Thymus (tissue), 11 donors: ENCODE measurements around the gene STAG1. TPM values are rescaled to one million over a fixed set of nuclear protein-coding genes. Genes with fewer than 3 reads are reported as not detected.
"Not testable (repeated sequence)": the region's sequence is repeated elsewhere in the genome, so short reads cannot be mapped to it uniquely, and the experiment has no call there.

Experiments
- DNase-seq, 9 donors: peaks; one replicate each; pipeline ENCODE4 v3.0.0-alpha.2; 2013; ENCODE audit warnings: low spot score in 9 of 9, low read depth in 6 of 9, missing footprints in 1 of 9
- H3K27ac ChIP-seq, 2 donors: one replicate each; pipeline ENCODE4 v1.5.1; 2013; ENCODE audit warnings: control low read depth in 1 of 2, low read depth in 1 of 2, low read length in 1 of 2, mild to moderate bottlenecking in 1 of 2, moderate library complexity in 1 of 2
- H3K27me3 ChIP-seq, 2 donors: one replicate each; pipeline ENCODE4 v1.5.1; 2013; ENCODE audit warnings: low read length in 1 of 2; ENCODE audit not compliant: control insufficient read depth in 2 of 2, insufficient read depth in 1 of 2
- H3K36me3 ChIP-seq, 2 donors: one replicate each; pipeline ENCODE4 v1.5.1; 2013; ENCODE audit warnings: low read length in 1 of 2, mild to moderate bottlenecking in 1 of 2, moderate library complexity in 1 of 2; ENCODE audit not compliant: control insufficient read depth in 2 of 2, insufficient read depth in 2 of 2
- H3K4me1 ChIP-seq, 2 donors: one replicate each; pipeline ENCODE4 v1.5.1; 2013; ENCODE audit warnings: low read length in 2 of 2; ENCODE audit not compliant: control insufficient read depth in 2 of 2, insufficient read depth in 2 of 2
- H3K4me3 ChIP-seq, 2 donors: one replicate each; pipeline ENCODE4 v1.5.1; 2013; ENCODE audit warnings: low read length in 2 of 2, control low read depth in 1 of 2, mild to moderate bottlenecking in 1 of 2
- H3K9me3 ChIP-seq, 2 donors: one replicate each; pipeline ENCODE4 v1.5.1; 2013; ENCODE audit warnings: low read length in 1 of 2, mild to moderate bottlenecking in 1 of 2; ENCODE audit not compliant: control insufficient read depth in 2 of 2, insufficient read depth in 1 of 2
- WGBS: extraction: QIAGEN DNeasy Blood & Tissue Kit; methylation state at CpG from one replicate; pipeline ENCODE4 v1.1.7; 2013; 5-methylcytosine and 5-hydroxymethylcytosine counted together
- polyA plus RNA-seq: library from polyadenylated mRNA; stranded (reverse); fragments of 200-250 nt; gene quantifications from one replicate; pipeline ENCODE4 v1.2.3, GENCODE V29; 2013
- total RNA-seq: library from RNA; stranded (reverse); fragments of 120-200 nt; gene quantifications from one replicate; pipeline ENCODE4 v1.2.4, GENCODE V29; 2013
- donor health status: healthy.

STAG1 gene
- total and polyA plus RNA-seq, 2 donors = 15.9 to 36.0 TPM

GRCh38 chr3:136780741-136781140 is 28.6 kb upstream of the STAG1 start:
- 98% methylated on average over 4 of the region's 4 CpGs for WGBS
- no peak for DNase-seq

GRCh38 chr3:136778865-136779264 is 26.7 kb upstream of the STAG1 start:
- no peak for DNase-seq
- Histone ChIP-seq H3K4me3 (no peak overlapping the region), H3K36me3 (no peaks in the 10 kb centered on the region), H3K4me1 (peaks cover 0 to 3% of the 10 kb centered on the region in 2 donors), H3K9me3 (peaks cover 0 to 3% of the 10 kb centered on the region in 2 donors), H3K27me3 (no peaks in the 10 kb centered on the region), H3K27ac (no peak overlapping the region)
- WGBS = 81% methylated on average over 4 of the region's 4 CpGs

More at GRCh38 chr3:136780741-136781140, 28.6 kb upstream of the STAG1 start:
- Histone ChIP-seq H3K36me3 (no peaks in the 10 kb centered on the region), H3K4me1 (peaks cover 0 to 3% of the 10 kb centered on the region in 2 donors), H3K9me3 (no peaks in the 10 kb centered on the region), H3K4me3 (no peak overlapping the region), H3K27me3 (no peaks in the 10 kb centered on the region), H3K27ac (no peak overlapping the region)

DNA sequence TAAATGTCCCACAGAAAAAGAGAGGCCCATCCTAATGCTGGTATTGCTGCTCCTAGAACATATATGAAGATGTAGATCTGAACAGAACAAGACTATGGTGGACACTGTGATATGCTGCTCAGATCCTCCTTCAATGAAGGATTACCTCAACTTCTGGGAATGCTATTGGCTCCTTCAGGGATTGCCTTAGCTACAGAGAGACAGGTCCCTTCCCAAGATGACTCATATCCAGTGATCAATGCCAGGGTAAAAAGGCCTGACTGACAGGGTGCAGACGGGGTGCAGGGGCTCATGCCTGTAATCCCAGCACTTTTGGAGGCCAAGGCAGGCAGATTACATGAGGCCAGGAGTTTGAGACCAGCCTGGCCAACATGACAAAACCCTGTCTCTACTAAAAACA is 20.5 kb upstream of the STAG1 start:
- 95% methylated on average over 1 of the region's 1 CpG for WGBS
- peaks cover 0 to 3% of the 10 kb centered on the region in 2 donors for H3K9me3 ChIP-seq
- no peaks in the 10 kb centered on the region for H3K4me1 ChIP-seq

DNA sequence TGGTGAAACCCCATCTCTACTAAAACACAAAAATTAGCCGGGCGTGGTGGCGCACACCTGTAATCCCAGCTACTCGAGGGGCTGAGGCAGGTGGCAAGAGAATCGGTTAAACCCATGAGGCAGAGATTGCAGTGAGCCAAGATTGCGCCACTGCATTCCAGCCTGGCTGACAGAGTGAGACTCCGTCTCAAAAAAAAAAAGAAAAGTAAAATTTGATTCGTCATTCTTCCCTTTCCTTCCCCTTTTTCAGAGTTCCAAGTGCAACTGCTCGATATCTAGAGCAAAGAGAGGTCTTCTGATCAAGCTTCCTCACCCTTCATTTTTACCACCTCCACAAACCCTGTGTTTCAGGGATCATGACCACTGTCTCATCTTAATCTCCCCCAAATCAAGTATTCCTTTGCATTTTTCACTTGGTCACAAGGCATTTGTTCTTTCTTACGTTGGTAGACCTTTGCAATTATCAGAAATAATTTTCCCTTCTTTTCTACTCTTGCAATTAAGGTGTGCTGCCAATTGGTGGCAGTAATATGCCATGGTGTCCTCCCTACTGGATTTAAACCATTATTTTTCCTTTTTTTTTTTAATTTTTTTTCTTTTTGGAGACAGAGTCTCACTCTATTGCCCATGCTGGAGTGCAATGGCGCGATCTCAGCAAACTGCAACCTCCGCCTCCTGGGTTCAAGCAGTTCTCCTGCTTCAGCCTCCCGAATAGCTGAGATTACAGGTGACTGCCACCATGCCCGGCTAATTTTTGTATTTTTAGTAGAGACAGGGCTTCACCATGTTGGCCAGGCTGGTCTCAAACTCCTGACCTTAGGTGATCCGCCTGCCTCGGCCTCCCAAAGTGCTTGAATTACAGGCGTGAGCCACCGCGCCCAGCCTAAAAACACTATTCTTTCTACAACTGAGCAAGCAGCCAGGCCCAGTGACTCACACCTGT is 6.3 kb upstream of the STAG1 start:
- H3K27ac ChIP-seq, H3K4me1 ChIP-seq: not testable (repeated sequence)

More for the DNA sequence above, 20.5 kb upstream of the STAG1 start:
- Histone ChIP-seq H3K36me3 (no peaks in the 10 kb centered on the region), H3K4me3 (no peak overlapping the region), H3K27me3 (no peaks in the 10 kb centered on the region), H3K27ac (no peak overlapping the region)
- DNase-seq = no peak

GRCh38 chr3:136755192-136755591 is 3.0 kb upstream of the STAG1 start:
- DNase-seq = no peak
- Histone ChIP-seq H3K27me3 (no peaks in the 10 kb centered on the region), H3K4me3 (no peak overlapping the region), H3K27ac (no peak overlapping the region), H3K9me3 (peaks cover 0 to 4% of the 10 kb centered on the region in 2 donors), H3K4me1 (peaks cover 5 to 12% of the 10 kb centered on the region in 2 donors), H3K36me3 (no peaks in the 10 kb centered on the region)
- WGBS = 99% methylated on average over 2 of the region's 2 CpGs

More for the DNA sequence above, 6.3 kb upstream of the STAG1 start:
- peaks cover 0 to 17% of the 10 kb centered on the region in 2 donors for H3K9me3 ChIP-seq
- peak in 1 of 9 donors; percentile 12 for DNase-seq
- not testable (repeated sequence) for H3K4me3 ChIP-seq, H3K36me3 ChIP-seq, H3K27me3 ChIP-seq
- WGBS = 69% methylated on average over 20 of the region's 20 CpGs

GRCh38 chr3:136753326-136753939 is 1.3 kb upstream of the STAG1 start:
- Histone ChIP-seq H3K27ac (peak overlapping the region; percentile 98 to 100), H3K4me3 (peak overlapping the region; percentile 65 to 95), H3K9me3 (no peaks in the 10 kb centered on the region), H3K27me3 (no peaks in the 10 kb centered on the region), H3K4me1 (peaks cover 8 to 25% of the 10 kb centered on the region in 2 donors), H3K36me3 (no peaks in the 10 kb centered on the region)
- peak in 1 of 9 donors; percentile 23 for DNase-seq
- 80% methylated on average over 11 of the region's 11 CpGs for WGBS

DNA sequence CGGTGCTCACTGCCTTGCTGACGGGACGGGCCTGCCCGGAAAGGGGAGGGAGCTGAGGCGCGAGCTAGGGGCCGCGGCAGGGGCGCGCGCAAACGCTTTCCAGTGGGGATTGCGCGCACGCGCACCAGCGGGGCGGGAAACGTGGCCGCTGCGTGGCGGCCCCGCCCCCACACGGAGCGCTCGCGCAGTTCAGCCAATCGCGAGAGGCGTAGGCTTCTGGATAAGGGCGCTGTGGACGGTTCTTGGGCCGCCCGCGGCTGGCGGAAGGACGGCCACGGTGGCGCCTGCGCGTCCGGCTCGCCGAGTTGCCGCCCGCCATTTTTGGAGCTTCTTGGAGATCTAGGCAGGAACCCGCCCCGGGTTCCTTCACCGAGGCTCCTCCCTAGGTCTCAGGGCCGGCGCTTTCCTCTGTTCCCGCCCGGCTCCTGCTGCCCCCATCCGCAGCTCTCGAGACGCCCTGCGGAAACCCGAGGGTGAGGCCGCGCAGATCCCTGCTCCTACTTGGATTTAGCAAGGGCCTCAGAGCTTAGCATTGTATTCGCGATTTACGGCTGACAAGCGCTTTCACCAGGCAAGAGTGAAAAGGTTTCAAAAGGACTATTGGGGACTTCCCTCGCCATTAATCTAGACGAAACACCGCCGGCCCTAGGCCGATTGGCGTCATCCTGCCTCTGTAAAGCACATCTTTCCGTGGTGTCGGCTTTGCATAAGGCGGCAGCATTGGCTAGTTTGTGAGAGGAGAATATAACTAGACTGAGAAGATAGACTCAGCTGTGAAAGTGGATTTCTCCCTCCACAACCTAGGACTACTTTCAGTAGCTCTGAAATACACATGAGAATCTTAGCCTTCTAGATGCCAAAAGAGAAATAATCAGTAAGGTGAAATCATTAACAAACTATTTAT is 496 bp upstream of the STAG1 start:
- H3K27ac ChIP-seq = peak overlapping the region; percentile 98 to 100
- H3K9me3 ChIP-seq = no peaks in the 10 kb centered on the region
- under 1% methylated on average over 73 of the region's 73 CpGs for WGBS
- H3K36me3 ChIP-seq = no peaks in the 10 kb centered on the region
- peak; percentile 94 to 100 (median 98) for DNase-seq
- peak overlapping the region; percentile 65 to 95 for H3K4me3 ChIP-seq
- no peaks in the 10 kb centered on the region for H3K27me3 ChIP-seq
- H3K4me1 ChIP-seq = peaks cover 8 to 25% of the 10 kb centered on the region in 2 donors

DNA sequence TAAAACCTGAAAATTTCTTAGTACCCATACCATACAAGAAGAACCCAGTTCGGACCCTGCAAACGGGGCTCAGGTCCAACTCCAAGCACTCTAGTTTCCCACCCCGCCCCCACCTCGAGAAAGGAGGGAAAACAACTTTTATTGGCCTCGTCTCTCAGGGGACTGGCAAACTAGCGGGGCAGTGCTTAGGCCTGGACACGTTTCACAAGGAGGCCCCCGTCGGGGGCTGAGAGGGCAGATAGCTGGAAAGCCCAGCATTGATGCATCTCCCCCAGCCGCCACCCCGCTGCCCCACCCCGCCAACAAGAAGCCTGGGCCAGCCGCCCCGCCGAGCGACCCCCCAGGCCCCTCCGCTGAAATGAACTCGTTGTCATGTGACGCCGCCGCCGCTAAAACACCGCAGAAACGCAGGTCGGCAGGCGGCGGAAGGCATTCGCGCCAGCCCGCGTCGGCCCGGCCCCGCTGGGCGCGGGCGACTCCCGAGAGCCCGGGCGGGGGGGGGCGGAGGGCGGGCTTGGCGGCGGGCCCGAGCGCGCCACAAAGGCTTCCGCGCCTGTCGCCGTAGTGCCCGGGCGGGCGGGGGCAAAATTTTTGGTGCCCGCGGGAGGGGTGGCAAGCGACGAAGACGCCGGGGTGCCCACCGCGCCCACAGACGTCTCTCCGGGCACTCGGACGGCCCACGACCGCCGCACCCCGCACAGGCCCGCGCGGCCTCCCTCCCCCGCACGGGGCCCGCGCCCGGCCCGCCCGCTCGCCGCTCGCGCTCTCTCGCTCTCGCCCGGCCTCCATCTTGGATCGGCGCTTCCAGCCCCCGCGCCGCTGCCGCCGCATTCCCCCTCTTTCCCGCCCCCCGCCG is 634 bp downstream of the STAG1 start:
- peak in 8 of 9 donors; percentile 35 to 78 (median 50) for DNase-seq
- H3K9me3 ChIP-seq = no peaks in the 10 kb centered on the region
- H3K27ac ChIP-seq = peak overlapping the region; percentile 78 to 98
- peak overlapping the region; percentile 65 to 95 for H3K4me3 ChIP-seq
- H3K4me1 ChIP-seq = peaks cover 8 to 25% of the 10 kb centered on the region in 2 donors
- no peaks in the 10 kb centered on the region for H3K27me3 ChIP-seq
- WGBS = under 1% methylated on average over 96 of the region's 97 CpGs
- H3K36me3 ChIP-seq = no peaks in the 10 kb centered on the region
